HG02571 (cell line): Measurements from ENCODE around the gene PDSS2.

Source experiments
- ATAC-seq: cut with Tn5 transposase; IDR thresholded peaks from one replicate; pipeline ENCODE4 v1.9.1; 2021; ENCODE audit warnings: mild to moderate bottlenecking, moderate library complexity; ENCODE audit not compliant: unreplicated experiment

Gene PDSS2

DNA sequence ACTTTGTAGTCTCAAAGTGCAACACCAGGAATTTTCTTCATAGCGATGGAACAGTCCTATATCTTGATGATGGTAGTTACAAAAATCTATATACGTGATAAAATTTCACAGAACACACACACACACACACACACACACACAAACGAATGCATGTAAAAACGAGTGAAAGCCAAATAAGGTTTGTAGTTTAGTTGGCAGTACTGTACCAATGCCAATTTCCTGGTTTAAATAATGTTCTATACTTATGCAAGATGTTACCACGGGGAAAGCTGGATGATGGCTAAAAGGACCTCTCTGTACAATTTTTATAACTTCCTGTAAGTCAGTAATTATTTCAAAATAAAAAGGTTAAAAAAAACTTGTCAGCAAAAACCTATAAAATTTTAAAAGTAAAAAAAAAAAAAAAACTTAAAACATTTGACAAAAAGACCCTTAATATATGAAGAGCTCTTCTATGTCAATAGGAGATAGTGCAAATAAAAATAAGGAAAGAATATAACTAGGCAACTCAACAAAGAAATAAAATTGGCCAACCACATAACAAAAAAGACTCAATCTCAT is 37.6 kb downstream of the PDSS2 start:
- ATAC-seq, result no peak

DNA sequence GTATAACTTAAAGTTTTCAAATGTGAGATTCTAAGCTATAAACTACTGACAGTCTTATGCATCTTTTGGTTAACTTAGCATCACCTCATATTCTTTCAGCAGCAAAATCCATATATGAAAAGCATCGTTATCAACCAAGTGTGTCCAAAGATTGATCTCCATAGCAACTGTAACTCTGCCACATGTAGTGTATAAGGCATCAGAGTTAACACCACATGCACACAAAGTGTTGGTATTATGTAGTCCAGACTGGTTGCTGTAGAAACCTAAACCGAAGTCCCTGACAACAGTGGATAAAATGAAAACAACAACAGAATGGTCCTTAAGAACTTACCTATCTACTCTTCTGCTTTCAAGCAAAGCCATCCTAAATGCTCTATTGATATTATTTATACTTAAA is 39.6 kb downstream of the PDSS2 start:
- no peak for ATAC-seq

DNA sequence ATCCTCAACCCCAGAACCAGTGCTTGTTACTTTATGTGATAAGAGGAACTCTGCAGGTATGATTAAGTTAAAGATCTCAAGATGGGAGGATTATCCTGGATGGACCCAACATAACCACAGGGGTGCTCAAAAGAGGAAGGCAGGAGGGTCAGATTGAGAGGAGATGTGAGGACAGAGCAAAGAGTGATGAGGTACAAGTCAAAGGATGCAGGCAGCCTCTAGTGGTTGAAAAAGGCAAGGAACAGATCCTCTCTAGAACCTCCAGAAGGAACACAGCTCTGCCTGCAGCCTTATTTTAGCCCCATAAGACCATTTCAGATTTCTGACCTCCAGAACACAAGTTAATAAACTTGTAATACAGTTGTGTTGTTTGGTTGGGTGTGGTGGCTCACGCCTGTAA is 41.2 kb downstream of the PDSS2 start:
- ATAC-seq, result no peak

DNA sequence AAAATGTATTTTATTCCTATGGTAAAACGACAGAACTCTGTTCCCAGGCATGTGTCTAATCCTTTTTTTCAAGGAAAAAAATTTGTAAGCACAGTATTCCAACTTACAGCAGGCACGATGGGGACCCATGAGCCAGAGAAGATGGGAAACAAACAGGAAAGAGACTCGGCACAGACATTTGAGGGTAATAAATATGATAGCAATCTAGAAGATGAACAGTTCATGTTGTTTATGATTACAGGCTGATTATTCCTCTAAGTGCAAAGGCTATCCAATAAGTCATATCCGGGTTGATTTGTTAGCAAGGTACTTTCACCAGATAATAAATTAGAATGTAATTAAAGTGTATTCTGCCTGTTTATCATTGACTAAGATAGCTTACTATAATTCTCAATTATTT is 43.2 kb downstream of the PDSS2 start:
- ATAC-seq, result no peak

DNA sequence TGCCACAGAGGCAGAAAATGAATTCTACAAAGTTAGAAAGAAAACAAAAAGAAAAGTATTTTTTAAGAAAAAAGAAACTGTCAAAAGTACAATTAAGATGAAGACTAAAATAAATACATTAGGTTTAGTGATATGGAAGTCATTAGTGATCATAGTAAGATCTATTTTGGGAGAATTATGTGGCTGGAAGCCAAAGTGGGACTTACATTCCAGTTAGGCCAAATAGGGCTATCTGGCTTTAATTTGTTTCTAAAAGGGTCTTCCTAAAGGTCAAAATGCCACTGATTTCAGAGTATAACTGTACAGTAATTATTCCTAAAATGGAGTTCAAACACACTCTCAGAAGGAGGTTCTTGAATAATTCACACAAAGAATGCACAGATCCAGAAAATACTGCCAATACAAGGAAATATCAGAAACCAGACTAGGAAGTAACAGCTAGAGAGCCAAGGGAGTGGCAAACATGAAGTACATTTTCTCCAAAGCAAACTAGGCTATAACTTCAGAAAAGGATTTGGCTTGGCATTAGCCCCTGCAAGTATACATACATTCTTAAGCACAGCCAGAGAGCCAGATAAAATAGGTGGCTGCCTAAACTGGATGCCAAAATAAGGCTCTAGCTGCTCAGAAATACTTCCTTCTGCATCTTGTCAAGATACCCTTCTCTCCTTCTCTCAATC is 45.3 kb downstream of the PDSS2 start:
- ATAC-seq, result no peak

DNA sequence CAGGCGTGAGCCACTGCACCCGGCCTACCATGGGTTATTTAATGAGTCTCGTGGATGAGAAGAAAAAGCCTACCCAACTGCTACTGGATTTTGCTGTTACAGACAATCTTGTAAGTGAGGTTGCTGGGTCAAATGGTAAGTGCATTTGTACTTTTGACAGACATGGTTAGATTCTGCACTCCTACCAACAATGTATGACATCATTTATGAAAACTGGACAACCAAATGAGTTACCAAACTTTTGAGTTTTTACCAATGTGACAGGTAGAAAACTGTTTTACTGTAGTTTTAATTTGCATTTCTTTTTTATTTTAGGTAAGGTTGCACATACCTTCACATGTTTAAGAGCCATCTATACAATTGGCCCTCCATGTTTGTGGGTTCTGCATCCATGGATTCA is 48.2 kb downstream of the PDSS2 start:
- ATAC-seq, result no peak

DNA sequence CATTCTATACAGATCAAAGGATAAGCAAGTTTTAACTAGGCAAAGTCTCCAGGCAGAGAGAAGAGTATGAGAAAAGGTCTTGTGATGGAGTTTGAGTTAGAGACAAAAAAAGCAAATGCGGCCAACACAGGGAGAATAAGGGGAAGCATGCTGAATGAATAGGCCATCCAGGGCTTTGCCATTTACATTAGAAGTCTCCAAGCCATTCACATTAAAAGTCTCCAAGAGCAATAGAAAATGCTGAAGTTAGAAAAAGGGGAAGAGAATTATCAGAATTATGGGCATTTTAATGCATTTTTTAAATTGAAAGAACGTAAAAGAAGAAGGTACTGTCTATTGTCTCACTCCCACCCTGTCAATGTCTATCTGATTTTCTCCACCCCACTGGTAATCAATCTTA is 49.4 kb downstream of the PDSS2 start:
- ATAC-seq, result no peak

DNA sequence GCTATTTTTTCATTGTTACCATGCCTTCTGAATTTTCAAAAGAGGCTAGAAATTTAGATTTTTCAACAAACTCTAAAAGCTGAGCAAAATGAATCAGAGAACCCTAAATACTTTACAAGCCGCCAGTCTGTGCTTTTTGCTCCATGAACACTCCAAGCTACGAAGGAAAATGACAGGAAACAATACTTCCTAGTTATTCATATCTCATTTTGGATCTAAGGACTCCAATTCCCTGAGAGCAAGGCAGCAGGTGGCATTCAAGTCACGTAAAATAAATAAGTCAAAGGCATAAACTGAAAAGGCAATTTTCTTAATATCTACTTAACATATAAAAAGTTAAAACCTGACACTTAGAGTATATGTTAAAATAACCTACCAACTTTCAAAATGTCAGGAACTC is 50.6 kb downstream of the PDSS2 start:
- no peak for ATAC-seq

DNA sequence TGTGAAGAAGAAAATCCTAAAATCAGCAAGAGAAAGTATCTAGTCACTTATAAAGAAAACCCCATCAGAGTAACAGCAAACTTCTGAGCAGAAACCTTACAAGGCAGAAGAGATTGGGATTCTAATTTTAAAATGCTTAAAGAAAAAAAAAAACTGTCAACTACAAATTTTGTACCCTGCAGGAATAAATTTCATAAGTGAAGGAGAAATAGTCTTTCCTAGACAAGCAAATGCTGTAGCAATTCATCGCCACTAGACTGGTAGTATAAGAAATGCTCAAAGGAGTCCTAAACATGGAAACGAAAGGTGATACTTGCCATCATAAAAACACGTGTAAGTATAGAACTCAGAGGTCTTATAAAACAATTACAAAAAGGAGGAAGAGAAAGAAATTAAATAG is 54.4 kb downstream of the PDSS2 start:
- ATAC-seq, result no peak

DNA sequence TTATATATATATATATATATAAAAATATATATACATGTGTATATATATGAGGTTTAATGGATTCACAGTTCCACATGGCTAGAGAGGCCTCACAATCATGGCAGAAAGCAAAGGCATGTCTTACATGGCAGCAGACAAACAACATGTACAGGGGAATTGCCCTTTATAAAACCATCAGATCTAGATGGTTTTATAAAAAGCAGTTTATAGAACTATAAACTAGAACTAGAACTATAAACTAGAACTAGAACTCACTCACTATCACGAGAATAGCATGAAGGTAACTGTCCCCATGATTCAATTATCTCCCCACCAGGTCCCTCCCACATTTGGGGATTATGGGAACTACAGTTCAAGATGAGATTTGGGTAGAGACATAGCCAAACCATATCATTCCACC is 56.8 kb downstream of the PDSS2 start:
- ATAC-seq, result no peak

DNA sequence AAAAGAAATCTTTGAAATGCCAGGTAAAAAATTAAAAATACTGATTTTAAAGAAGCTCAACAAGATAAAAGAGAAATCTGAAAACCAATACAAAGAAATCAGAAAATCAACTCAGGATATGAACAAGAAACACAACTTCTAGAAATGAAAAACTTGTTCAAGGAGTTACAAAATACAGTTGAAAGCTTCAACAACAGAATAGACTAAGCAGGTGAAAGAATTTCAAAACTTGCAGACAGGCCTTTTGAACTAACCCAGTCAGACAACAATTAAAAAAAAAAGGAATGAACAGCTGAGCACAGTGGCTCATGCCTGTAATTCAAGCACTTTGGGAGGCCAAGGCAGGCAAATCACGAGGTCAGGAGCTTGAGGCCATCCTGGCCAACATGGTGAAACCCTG is 57.8 kb downstream of the PDSS2 start:
- no peak for ATAC-seq

DNA sequence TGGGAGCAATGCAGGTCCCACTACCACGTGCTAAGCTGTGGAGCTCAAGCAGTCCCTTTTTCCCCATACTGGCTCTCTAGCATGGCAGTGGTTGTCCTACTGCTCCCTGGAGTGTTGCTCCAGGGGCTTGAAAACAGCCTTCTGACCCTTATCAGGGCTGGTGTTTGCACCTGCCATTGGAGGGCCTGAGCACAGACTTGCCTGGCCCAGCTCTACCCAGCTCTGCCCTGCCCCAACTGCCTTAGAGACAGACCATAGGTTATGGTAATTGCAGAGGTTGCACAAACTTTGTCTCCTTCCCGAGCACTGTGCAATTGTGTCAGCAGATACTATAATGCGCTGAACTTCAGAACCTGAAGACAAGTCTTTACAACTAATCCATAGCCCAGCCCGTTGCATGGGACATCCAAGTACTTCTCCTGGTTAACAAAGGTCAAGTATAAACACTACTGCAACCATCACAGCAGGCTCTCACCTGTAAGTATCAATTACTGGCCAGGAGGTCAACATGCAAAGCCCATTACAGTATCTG is 58.7 kb downstream of the PDSS2 start:
- no peak for ATAC-seq

DNA sequence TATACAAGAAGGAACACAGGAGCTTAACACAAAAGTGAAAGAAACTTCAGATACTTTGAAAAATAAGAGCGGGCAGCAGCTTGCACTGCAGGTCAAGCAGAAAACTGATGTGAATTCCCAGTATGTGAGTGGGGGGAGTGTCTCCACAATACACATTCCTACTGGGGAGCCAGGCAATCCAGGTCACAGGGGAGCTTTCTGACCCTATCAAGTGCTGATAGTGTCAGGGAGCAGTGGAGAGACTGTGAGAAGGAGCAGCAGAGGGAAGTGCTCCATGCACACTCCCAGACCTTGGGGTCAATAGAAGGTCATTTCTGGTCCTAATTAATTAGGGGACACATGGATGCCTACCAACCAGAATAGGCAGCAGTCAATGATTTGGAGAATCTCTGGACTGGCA is 59.4 kb downstream of the PDSS2 start:
- ATAC-seq, result no peak

DNA sequence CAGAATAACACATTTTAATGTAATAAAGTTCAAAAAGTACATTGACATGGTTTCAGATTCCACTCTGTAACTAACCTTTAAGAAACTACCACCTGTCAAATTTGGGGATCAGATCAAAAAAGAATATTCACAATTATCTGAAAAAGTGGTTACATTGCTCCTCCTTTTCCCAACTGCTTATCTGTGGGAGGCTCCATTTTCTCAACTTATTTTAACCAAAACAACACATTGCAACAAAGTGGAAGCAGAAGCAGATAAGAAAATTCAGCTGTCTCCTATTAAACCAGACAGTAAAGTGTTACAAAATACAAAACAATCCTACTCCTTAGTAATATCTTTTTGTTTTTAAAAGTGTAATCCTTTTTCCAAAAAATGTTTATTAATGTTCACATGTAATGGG is 61.4 kb downstream of the PDSS2 start:
- no peak for ATAC-seq

DNA sequence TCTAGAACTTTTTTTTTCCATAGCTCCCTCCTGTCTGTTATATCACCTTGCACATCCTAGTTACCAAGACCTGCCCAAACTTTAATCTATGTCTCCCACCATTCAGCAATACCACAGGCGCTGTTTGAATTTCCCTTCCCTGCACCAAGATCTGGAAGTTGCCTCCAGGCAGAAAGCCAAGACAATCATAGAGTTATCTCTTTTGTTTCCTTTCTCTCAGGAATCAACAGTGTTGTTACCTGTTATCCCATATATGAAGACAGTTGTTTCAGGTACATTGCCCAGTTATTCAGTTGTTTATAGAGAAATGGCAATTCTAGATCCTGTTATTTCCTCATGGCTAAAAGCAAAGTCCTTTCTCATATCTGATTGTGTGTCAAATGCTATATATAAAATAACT is 63.2 kb downstream of the PDSS2 start:
- no peak for ATAC-seq

DNA sequence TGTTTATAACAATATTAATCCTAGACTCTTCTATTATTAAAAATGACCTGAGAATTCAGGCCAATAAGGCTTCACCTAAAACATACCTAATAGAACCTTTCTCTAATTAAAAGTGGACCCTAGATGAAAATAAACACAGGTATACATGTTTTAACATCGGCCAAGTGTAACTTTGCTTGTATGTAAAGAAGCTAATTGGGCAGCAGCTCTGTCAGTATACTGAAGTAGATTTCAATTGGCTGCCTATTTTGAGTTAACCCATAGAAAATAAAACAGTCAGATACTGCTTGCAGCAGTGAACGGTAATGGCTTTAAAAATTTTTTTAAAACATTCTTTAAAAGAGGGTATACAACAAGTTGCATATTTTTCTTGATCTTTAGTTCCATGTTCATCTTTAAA is 67.3 kb downstream of the PDSS2 start:
- ATAC-seq, result no peak

DNA sequence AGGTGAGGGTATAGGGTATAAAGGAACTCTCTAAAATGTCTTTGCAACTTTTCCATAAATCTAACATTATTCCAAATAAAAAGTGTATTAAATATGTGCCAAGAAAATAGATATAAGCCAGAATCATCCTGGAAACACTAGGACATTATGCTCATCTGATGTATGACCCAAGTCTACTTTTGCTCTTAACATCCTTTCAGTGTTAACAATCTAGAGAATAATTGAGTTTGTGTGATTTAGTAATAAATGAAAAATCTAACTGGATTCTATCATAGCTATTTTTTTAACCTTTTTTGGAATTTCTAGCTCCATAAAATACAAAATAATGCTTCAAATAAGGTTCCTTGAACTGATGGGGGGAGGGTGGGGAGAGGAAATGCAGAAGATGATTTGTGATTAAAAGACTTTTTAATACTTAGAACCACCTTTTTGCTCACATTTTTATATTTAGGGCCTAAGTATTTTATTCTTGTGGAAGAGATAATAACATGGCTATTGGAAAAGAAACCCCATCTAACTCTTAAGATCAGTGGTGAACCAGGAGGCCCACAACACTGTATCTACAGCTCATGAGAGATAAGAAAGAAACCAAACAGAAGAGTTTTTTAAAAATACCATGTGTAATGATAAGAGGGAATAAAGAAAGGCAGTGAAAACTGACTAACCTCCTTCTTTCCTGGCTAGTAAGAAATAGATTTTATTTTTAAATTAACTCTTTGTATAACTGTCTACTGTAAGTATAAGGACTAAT is 68.5 kb downstream of the PDSS2 start:
- no peak for ATAC-seq

DNA sequence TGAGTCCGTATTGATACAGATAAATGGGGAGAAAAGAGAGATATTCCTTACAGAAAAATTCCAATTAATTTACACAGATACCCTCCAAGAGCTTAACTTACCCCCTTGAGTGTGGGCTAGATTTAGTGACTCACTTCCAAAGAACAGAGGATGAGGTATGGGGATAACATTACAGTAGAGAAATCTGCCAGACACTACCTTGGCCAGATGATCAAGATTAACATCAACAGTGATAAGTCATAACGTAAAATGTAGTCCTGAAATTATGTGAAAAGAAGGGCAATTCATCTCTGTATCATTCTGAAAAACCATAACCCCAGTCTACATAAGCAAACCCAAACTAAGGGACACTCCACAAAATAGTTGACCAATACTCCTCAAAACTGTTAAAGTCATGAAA is 69.3 kb downstream of the PDSS2 start:
- ATAC-seq, result no peak

DNA sequence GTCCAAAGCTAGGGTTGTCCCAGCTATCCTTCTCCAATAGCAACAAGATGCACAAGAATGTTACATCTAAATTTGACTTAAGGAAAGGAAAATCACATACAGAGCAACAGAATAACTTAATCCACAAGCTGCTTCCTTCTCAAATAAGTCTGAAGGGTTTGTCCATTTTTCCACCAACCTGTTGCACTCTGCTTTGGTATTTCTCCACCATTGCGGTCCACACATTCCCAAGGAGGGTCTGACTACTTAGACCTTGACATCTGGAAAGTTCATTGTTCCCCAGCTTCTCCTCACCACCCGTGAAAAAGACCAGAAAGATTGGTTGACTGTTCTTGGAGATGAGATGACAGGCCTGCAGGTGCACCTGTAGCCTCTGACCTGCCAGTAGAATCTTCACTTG is 72.5 kb downstream of the PDSS2 start:
- no peak for ATAC-seq

DNA sequence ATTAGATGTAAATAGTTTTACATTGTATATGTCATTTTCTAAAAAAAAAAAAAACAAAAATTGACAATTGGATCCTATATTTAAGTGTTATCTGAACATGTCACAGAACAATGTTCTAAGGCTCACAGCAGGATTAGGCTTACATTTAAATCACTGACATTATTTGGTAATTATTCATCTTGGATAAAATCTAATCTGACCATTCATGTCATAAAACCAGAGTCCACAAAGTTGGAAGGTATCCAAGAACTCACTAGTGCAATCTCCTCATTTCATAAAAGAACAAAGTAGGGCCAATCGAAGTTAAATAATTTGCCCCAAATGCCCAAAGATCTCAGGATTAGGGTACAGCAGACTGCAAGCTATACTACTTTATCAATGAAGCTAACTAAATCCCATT is 73.0 kb downstream of the PDSS2 start:
- ATAC-seq, result no peak

DNA sequence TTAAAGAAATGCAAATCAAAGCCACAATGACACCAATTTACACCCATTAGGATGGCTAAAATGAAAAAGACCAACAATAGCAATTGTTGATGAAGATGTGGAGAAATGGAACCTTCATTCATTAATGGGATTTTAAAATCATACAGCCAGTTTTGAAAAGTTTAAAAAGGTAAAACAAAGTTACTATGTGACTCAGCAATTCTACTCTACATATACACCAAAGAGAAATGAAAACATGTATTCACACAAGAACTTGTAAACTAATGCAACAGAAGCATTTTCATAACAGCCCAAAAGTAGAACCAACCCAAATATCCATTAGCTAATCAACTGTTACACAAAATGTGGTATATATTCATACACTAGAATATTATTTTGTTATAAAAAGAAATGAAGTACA is 75.7 kb downstream of the PDSS2 start:
- ATAC-seq, result no peak

DNA sequence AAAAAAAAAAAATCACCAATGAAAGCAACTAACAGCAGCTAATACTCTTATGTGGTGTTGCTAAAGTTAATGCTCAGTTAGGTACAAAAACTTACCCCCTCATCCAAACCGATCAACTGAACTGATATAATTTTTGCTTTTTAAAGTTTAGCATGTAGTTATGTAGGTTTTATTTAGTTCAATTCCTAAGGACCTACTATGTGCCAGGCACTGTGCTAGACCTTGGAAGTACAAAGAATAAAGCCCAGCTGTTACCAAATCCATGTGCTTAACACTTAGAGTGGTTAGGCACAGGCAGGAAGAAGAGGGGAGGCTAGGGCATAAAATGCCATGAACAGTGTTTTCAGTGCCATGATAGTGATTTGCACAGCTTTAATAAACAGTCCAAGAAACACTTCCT is 85.1 kb downstream of the PDSS2 start:
- ATAC-seq, result no peak
